GM23248 (cell line): Measurements from ENCODE around the gene PINLYP. TPM values are rescaled to one million over a fixed set of nuclear protein-coding genes. Genes with fewer than 3 reads are reported as not detected.

ENCODE experiments used
- DNase-seq: peaks from one replicate; pipeline ENCODE4 v3.0.0-alpha.2; 2015
- H2AFZ ChIP-seq: fragments of 200-600 bp; sonication (generic); 2 replicates; pipeline ENCODE4 v1.6.1; 2016; ENCODE audit warnings: antibody characterized with exemption
- H3F3A ChIP-seq: fragments of 200-600 bp; sonication (generic); 2 replicates; pipeline ENCODE4 v1.6.1; 2016; ENCODE audit warnings: mild to moderate bottlenecking, antibody characterized with exemption, mixed run types; ENCODE audit not compliant: insufficient read depth
- H3K27ac ChIP-seq: fragments of 200-600 bp; sonication (generic); 2 replicates; pipeline ENCODE4 v1.5.1; 2016; ENCODE audit warnings: mild to moderate bottlenecking
- H3K27me3 ChIP-seq: fragments of 200-600 bp; sonication (generic); replicated peaks from 2 replicates; pipeline ENCODE4 v1.6.1; 2016; ENCODE audit warnings: mild to moderate bottlenecking; ENCODE audit not compliant: insufficient read depth
- H3K36me3 ChIP-seq: fragments of 200-600 bp; sonication (generic); 2 replicates; pipeline ENCODE4 v1.6.1; 2016; ENCODE audit warnings: low read depth, mild to moderate bottlenecking
- H3K4me1 ChIP-seq: fragments of 200-600 bp; sonication (generic); 2 replicates; pipeline ENCODE4 v1.6.1; 2016; ENCODE audit warnings: mild to moderate bottlenecking; ENCODE audit not compliant: insufficient read depth
- H3K4me2 ChIP-seq: fragments of 200-600 bp; sonication (generic); one replicate; pipeline ENCODE4 v1.6.1; 2016; ENCODE audit warnings: mild to moderate bottlenecking; ENCODE audit not compliant: unreplicated experiment
- H3K4me3 ChIP-seq: fragments of 200-600 bp; sonication (generic); 2 replicates; pipeline ENCODE4 v1.5.1; 2016; ENCODE audit warnings: mild to moderate bottlenecking
- H3K79me2 ChIP-seq: fragments of 200-600 bp; sonication (generic); 2 replicates; pipeline ENCODE4 v1.6.1; 2016; ENCODE audit warnings: mild to moderate bottlenecking; ENCODE audit not compliant: insufficient read depth
- H3K9ac ChIP-seq: fragments of 200-600 bp; sonication (generic); 2 replicates; pipeline ENCODE4 v1.6.1; 2016; ENCODE audit warnings: mild to moderate bottlenecking
- H3K9me2 ChIP-seq: fragments of 200-600 bp; sonication (generic); 2 replicates; pipeline ENCODE4 v1.6.1; 2016; ENCODE audit warnings: mixed run types, mild to moderate bottlenecking, moderate library complexity; ENCODE audit not compliant: insufficient read depth
- H3K9me3 ChIP-seq: fragments of 200-600 bp; sonication (generic); one replicate; pipeline ENCODE4 v1.6.1; 2017; ENCODE audit warnings: low read depth
- H4K20me1 ChIP-seq: fragments of 200-600 bp; sonication (generic); 2 replicates; pipeline ENCODE4 v1.6.0; 2016; ENCODE audit not compliant: insufficient read depth
- EZH2 ChIP-seq: fragments of 200-600 bp; sonication (generic); IDR thresholded peaks from 2 replicates; pipeline ENCODE4 v1.6.1; 2018; ENCODE audit warnings: antibody characterized with exemption, mild to moderate bottlenecking; ENCODE audit not compliant: insufficient read depth, poor library complexity, severe bottlenecking
- EZH2phosphoT487 ChIP-seq: fragments of 200-600 bp; sonication (generic); IDR thresholded peaks from 2 replicates; pipeline ENCODE4 v1.6.1; 2018; ENCODE audit warnings: antibody characterized with exemption, moderate library complexity, mild to moderate bottlenecking, low read depth; ENCODE audit not compliant: insufficient read depth
- WGBS, 2 experiments: methylation state at CpG; one replicate each; pipeline ENCODE4 v1.1.6; 2015 to 2017; ENCODE audit warnings: low lambda C conversion rate in 2 of 2, low coverage in 1 of 2; ENCODE audit errors: missing lambda C conversion rate in 2 of 2; 5-methylcytosine and 5-hydroxymethylcytosine counted together
- in situ Hi-C: fragments of 300-500 bp; cut with MboI; formaldehyde crosslinking; loops from 2 replicates; pipeline ENCODE4 v1.15.0; 2020
- polyA plus RNA-seq: library from polyadenylated mRNA; unstranded; fragments of >200 nt; fragmentation: Nextera tagmentation; extraction: Ambion mirVana; gene quantifications from 2 replicates; pipeline ENCODE4 v1.2.1, GENCODE V29; 2016
- total RNA-seq: library from RNA; depleted of rRNA; stranded (reverse); fragments of >200 nt; shearing (Covaris generic); gene quantifications from 2 replicates; pipeline ENCODE4 v1.2.3, GENCODE V29; 2014

Gene PINLYP
- total and polyA plus RNA-seq, 2 experiments from 2014 or later: 1.8 to 2.5 TPM

- H3K9ac ChIP-seq: peak overlapping the region; percentile 78
- H4K20me1 ChIP-seq: no peaks in the 10 kb centered on the region
- H3K27me3 ChIP-seq: no peaks in the 10 kb centered on the region
- H3K79me2 ChIP-seq: peaks cover 43% of the 10 kb centered on the region
- H3K4me3 ChIP-seq: peak overlapping the region; percentile 95; the same call in 1 of the 2 replicates
- in situ Hi-C loops: no loop called here
- H2AFZ ChIP-seq: peak overlapping the region; percentile 86
- no peaks in the 10 kb centered on the region for H3K9me3 ChIP-seq
- peak; percentile 62 for DNase-seq
- peak overlapping the region; percentile 71 for H3K27ac ChIP-seq
- no peak for TF ChIP-seq EZH2phosphoT487
- no peak for TF ChIP-seq EZH2
- H3K4me2 ChIP-seq: peak overlapping the region; percentile 94
- 3 to 4% methylated on average over 13 of the region's 13 CpGs for WGBS, 2 experiments
- H3F3A ChIP-seq: peaks cover 11% of the 10 kb centered on the region
- H3K4me1 ChIP-seq: peaks cover 33% of the 10 kb centered on the region
- H3K9me2 ChIP-seq: no peaks in the 10 kb centered on the region
- H3K36me3 ChIP-seq: no peaks in the 10 kb centered on the region
These were observed 47.6 kb upstream of the PINLYP start for GRCh38 chr19:43527860-43528622.

DNA sequence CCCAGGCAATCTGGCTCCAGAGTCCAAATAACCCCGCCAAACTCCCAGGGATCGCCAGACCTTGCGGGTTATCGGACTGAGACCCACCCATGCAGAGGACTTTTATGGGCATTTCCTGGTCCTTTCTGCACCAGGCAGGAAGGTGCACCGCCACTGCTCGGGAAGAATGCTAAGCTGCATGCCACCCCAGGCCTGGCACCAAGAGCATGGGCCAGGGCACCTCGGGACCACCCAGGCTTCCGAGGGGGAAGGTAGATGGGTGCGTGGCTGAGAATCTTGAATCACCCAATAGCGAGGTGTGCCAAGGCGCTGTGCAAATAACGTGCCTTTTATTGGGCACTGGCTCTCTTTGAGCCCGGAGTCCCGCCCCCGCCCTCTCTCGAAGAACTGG is 43.0 kb upstream of the PINLYP start:
- peak overlapping the region; percentile 80 for H2AFZ ChIP-seq
- in situ Hi-C loops: no loop called here
- no peak for TF ChIP-seq EZH2phosphoT487
- no peak for TF ChIP-seq EZH2

GRCh38 chr19:43532962-43533545 is 42.5 kb upstream of the PINLYP start, which contains the start of gene ZNF575:
TSS of gene ZNF575 (plus strand) at chr19:43533188. CDS start at chr19:43534423, 1,235 bp downstream.
- 1% methylated on average over 39 to 47 of the region's 47 CpGs for WGBS, 2 experiments
- DNase-seq: peak; percentile 92

More for the DNA sequence above, 43.0 kb upstream of the PINLYP start:
- 3 to 4% methylated on average over 16 of the region's 16 CpGs for WGBS, 2 experiments
- H3K36me3 ChIP-seq: no peaks in the 10 kb centered on the region
- peak overlapping the region; percentile 84 for H3K4me2 ChIP-seq
- H3K4me1 ChIP-seq: peaks cover 15% of the 10 kb centered on the region
- H3K9me2 ChIP-seq: no peaks in the 10 kb centered on the region
- no peaks in the 10 kb centered on the region for H3K27me3 ChIP-seq
- H4K20me1 ChIP-seq: no peaks in the 10 kb centered on the region
- no peaks in the 10 kb centered on the region for H3K9me3 ChIP-seq
- H3K9ac ChIP-seq: peak overlapping the region; percentile 62
- H3K4me3 ChIP-seq: peak overlapping the region; percentile 70
- no peaks in the 10 kb centered on the region for H3K79me2 ChIP-seq
- DNase-seq: no peak
- H3F3A ChIP-seq: peaks cover 11% of the 10 kb centered on the region
- H3K27ac ChIP-seq: peak overlapping the region; percentile 60

GRCh38 chr19:43533546-43534304 is 41.9 kb upstream of the PINLYP start:
- H3K36me3 ChIP-seq: 0 out of 2 replicates have a peak, but pooled peaks cover 2% of the 10 kb centered on the region
- no peaks in the 10 kb centered on the region for H3K79me2 ChIP-seq
- H3F3A ChIP-seq: peaks cover 11% of the 10 kb centered on the region
- peak overlapping the region; percentile 60 for H3K27ac ChIP-seq
- H3K9me3 ChIP-seq: no peaks in the 10 kb centered on the region
- peak; percentile 100 for DNase-seq
- no peaks in the 10 kb centered on the region for H4K20me1 ChIP-seq
- in situ Hi-C loops: no loop called here
- H3K9ac ChIP-seq: peak overlapping the region; percentile 62
- no peaks in the 10 kb centered on the region for H3K9me2 ChIP-seq
- 3 to 4% methylated on average over 38 to 39 of the region's 41 CpGs for WGBS, 2 experiments
- H3K27me3 ChIP-seq: no peaks in the 10 kb centered on the region
- H3K4me2 ChIP-seq: peak overlapping the region; percentile 84
- peak overlapping the region; percentile 70 for H3K4me3 ChIP-seq
- TF ChIP-seq EZH2phosphoT487 (no peak), EZH2 (no peak)
- H2AFZ ChIP-seq: peak overlapping the region; percentile 80
- peaks cover 9% of the 10 kb centered on the region; the same call in 1 of the 2 replicates for H3K4me1 ChIP-seq

More at GRCh38 chr19:43532962-43533545, 42.5 kb upstream of the PINLYP start, which contains the start of gene ZNF575:
- Histone ChIP-seq H3K4me2 (peak within 1 kb of the TSS; percentile 84), H3K27me3 (no peaks in the 10 kb centered on the region), H3K9ac (peak within 1 kb of the TSS; percentile 62), H3K9me2 (no peaks in the 10 kb centered on the region), H4K20me1 (no peaks in the 10 kb centered on the region), H3K36me3 (no peaks in the 10 kb centered on the region), H3K4me1 (peaks cover 11% of the 10 kb centered on the region), H3K79me2 (no peaks in the 10 kb centered on the region), H2AFZ (peak within 1 kb of the TSS; percentile 80), H3K9me3 (no peaks in the 10 kb centered on the region), H3K27ac (peak within 1 kb of the TSS; percentile 60), H3F3A (peaks cover 11% of the 10 kb centered on the region), H3K4me3 (peak within 1 kb of the TSS; percentile 70)
- no peak for TF ChIP-seq EZH2phosphoT487
- TF ChIP-seq EZH2: no peak
- in situ Hi-C loops: no loop called here
